HG03457 (cell line): ENCODE results near the gene ANKDD1A.

Experiments
- ATAC-seq: cut with Tn5 transposase; IDR thresholded peaks from one replicate; pipeline ENCODE4 v1.9.1; 2021; ENCODE audit warnings: moderate number of reproducible peaks; ENCODE audit not compliant: unreplicated experiment

ANKDD1A gene

DNA sequence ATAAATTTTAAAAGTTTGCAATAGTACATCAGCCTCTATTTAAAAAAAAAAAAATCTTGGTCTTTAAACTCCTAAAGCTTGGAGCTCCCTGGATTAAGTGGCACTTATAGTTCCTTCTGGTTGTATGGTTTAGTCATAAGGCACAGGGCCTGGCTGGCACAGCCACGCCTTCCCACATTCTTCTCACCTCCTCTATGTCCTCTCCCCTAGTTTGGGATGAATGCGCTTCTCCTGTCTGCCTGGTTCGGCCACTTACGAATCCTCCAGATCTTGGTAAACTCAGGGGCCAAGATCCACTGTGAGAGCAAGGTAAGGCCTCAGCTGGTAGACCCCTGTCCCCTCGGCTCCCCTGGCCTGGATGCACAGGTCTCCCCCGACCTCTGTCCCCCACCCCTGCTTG lies 10.0 kb downstream of the ANKDD1A start:
- no peak for ATAC-seq

DNA sequence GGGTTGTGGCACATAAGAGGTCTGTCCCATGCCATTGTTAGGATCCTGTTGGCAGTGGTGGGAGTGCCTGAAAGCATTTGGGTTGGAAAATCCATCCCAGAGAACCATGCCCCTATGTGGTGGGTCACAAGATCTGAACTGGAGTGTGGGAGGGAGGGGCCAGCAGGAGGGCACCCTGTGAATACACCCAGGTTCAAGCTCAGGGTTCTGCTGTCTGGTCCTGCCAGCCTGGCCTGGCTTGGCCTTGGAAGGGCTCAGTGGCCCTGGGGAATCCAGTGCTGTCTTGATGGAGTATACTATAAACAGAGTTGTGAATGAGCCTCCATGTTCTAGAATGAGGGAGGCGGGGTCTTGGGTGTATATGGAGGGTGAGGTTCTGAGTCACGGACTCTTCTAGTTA lies 11.8 kb downstream of the ANKDD1A start:
- ATAC-seq: no peak

DNA sequence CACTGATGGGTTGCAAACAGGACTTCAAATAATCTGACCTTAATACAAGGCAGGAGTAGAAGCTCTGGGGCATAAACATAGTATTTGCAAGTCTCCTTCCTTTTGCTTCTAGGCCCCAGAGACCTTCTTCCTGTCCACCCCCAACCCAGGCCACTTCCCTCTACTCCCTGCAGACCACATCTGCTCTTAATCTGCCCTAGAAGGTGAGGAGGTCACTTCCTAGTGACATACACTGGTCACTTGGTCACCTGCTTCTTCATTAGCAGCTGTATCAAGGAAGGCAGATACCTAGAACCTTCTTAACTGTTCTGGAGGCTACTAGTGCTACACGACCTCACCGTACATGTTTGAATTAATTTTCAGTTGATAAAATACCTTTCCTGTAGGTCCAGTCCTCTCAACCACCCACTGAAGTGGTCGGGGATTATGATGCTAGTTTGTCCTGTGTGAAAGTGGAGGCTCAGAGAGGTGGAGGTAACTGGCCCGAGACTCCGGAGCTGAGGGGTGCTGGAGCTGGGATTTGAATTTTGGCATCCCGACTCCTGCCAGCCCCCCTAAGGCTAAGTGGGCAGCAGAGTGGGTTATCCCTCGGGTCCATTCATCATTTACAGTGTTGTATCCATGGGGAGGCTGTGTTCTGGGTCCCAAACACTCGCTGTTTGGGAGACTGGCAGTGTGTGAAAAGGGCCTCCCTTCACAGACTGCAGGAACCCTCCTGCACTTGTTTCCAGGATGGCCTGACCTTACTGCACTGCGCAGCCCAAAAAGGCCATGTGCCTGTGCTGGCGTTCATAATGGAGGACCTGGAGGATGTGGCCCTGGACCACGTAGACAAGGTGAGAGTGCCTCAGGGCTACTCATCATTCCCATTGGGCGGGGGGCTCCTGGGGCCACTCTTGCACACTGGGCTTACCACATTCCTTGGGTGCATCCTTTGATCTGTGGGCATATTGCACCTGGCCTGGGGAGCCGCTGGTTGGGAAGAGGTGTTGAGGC lies 13.9 kb downstream of the ANKDD1A start:
- ATAC-seq: no peak

DNA sequence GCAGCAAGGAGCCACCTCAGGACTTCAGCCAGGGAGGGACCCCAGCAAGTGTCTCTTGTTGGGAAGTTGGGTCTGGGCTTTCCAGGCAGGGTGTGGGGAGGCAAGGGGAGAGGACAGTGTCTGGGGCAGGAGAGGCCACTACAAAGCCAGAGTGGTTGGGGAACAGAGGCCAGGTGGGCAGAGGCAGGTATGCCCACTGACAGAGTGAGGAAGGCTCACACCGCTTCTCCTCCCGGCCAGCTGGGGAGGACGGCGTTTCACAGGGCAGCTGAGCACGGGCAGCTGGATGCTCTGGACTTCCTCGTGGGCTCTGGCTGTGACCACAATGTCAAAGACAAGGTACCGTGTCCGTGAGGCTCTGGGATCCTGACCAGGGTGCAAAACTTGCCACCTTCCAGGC lies 15.0 kb downstream of the ANKDD1A start:
- ATAC-seq: no peak

DNA sequence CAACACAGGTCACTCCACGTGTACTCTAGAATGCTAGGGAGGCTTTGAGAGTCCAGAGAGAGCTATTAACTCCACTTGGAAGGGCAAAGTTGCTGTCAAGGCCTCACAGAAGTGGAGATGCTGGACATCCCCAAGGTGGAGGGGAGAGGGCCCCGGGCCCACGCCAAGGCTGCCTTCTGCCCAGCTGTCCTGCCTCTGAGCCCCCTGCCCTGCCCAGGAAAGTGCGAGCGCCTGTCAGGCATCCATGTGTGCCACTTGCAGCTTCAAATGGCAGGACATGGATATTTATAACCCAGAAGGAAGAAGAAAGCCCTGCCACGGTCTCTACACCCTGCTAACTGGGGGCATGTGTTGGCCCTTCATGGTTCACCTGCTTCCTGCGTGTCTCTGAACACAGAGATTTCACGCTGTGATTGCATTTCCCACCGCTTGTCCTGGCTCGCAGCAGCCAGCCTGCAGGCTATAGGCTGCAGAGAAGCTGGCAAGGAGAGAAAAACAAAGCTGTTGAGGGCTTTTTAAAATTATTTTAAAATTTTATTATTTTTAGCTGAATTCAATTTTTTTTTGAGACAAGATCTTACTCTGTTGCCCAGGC lies 17.0 kb downstream of the ANKDD1A start:
- ATAC-seq: no peak

DNA sequence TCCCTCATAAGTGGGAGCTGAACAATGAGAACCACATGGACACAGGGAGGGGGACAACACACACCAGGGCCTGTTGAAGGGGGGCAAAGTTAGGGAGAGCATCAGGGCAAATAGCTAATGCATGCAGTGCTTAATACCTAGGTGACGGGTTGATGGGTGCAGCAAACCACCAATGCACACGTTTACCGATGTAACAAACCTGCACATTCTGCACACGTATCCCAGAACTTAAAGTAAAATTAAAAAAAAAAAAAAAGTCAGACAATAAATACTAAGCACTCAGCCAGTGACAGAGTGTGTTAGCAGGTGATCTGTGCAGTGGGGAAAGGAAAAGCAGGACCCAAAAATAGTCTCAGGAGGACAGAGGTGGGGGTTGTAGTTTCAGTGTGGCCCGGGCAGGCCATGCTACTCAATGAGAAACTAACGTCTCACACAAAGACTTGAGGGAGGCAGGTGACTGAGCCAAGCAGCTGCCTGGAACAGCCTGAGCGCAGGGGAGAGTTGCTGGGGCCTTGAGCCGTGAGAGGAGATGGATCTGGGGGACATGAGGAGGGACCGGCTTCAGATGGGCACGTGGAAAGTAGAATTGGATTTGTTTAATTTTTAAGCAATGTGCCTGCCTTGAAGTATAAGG lies 18.4 kb downstream of the ANKDD1A start:
- ATAC-seq: no peak

DNA sequence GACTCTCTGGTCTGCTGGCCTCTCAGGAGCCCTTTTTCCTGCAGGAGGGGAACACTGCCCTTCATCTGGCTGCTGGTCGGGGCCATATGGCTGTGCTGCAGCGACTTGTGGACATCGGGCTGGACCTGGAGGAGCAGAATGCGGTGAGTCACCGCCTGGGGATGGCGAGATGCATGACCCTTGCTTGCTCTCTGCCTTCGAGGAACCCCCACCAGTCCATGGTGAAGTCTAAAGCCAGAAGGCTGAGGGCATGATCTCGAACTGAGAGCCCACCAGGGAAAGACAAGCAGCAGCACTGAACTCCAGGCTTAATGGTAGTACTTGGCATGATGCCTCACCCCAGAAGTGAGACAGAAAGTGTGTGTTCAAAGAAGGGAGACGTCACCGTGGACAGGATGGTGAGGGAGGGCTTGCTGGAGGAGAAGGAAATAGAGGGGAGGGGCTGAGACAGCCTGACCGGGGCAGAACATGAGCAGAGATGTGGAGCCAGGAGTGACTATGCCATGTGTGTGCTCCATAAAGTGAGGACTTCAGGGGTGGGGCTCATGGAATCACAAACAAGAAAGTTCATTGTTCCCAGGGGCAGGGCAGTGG lies 19.2 kb downstream of the ANKDD1A start:
- ATAC-seq: no peak

DNA sequence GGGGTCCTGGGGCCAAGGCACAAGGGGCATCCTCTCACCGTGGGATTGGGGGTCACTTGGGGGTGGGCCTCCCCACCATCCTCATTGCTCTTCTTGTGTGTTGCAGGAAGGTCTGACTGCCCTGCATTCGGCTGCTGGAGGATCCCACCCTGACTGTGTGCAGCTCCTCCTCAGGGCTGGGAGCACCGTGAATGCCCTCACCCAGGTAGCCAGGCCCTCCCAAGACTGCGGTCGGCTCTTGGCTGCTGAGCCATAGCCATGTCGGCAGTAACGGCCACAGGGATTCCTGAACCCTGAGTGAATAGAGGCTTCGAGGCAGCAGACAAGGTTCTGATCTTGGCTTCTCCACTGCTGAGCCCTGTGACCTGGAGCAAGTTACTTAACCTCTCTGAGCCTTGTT lies 19.7 kb downstream of the ANKDD1A start:
- no peak for ATAC-seq

DNA sequence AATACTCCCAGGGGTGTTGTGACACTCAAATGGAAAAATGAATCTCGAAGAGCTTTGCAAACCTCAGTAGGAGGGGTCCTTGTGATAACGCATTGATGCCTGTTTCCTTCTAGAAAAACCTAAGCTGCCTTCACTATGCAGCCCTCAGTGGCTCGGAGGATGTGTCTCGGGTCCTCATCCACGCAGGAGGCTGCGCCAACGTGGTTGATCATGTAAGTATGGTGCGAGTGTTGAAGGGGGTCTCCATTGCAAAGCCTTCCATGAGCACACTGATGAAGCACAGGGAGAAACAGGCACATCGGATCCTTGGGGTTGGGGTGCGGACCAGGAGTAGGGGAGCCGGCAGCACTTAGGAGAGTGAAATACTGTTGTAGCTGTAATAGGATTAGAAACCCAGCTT lies 22.3 kb downstream of the ANKDD1A start:
- ATAC-seq: no peak

DNA sequence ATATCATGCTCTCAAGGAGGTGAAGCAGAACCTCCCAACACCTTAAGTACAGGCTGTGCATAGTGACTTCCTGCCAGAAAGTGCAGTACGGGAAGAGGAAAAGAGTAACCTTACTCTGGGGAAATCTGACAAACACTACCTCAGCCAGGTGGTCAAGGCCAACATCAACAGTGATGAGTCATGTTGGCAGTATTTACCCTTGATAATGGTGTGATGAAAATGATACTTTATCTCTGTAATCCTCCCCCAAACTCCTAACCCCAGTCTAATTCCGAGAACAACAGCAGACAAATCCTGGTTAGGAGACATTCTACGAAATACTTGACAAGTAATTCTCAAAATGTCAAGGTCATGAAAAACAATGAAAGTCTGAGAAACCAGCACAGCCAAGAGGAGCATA lies 26.5 kb downstream of the ANKDD1A start:
- ATAC-seq: no peak

DNA sequence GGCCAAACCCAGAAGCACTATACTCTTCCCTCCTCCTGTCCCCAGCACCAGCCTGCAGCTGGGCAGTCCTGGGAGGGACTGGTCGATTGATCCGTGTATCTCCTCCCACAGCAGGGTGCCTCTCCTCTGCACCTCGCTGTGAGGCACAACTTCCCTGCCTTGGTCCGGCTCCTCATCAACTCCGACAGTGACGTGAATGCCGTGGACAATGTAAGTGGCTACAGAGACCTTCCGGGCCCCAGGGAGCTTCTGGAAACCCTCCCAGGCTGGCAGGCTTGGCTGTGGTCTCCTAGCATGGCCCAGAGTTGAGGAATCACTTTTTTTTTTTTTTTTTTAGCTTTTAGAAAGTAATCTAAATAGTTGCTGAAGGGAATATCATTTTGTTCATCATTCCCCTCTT lies 30.7 kb downstream of the ANKDD1A start:
- no peak for ATAC-seq

DNA sequence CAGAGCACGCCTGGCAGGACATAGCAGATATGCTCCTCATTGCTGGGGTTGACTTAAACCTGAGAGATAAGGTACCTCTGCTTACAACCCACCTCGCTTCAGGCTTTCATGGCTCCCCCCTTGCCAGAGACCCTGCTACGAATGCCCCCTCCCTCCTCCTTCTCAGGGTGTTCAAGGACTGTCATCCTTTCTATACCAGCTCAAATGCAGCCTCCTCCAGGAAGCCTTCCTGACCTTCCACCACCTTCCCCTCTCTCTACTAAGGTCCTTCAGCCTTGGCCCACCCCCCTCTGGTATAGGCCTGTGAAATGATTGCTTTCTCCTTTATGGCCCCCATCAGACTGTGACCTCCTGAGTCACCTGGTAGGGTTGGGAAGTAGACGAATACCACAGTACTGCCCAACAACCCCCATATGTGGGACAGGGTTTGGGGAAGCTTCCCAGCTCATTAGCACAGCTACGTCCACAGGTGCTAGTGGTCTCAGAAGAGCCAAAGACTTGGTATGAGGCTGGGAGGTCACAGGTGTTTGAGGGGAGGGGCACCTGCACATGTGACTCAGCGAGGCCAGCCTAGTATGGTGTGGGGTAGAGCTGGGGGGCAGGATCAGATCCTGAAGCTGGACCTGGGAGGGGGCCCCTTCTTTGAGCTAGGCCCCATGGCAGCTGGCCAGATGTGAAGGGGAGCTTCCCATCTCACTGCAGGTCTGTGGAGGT lies 32.0 kb downstream of the ANKDD1A start:
- ATAC-seq: no peak

DNA sequence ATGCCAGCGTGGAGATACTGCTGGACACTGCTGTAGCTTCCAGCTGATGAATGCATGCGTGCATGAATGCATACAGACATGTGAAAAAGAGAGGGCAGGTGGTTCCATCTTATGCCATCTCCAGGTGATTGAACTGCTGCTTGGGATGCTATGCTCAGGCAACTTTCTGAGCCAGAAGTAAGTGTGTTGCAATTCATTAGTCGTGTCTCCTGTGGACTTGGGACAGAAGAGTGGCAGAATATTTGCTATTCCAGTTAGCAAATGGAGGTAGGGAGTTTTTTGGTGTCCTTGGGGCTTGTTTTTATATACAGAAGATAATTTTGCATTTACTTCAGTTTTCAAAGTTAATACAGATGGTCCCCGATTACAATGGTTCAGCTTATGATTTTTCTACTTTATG lies 33.3 kb downstream of the ANKDD1A start:
- no peak for ATAC-seq

DNA sequence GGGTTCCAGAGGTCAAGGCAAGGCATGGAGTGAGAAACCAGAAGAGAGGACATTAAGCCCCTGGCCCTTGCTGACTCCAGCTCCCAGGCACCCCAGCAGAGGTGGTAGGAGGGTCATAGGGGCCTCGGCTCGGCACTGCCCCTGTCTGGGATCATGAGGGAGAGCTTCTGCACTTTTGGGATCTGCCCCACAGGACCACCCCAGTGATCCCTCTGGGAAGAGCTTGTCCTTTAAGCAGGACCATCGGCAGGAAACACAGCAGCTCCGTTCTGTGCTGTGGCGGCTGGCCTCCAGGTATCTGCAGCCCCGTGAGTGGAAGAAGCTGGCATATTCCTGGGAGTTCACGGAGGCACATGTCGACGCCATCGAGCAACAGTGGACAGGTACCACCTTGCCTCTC lies 35.5 kb downstream of the ANKDD1A start:
- ATAC-seq: no peak

DNA sequence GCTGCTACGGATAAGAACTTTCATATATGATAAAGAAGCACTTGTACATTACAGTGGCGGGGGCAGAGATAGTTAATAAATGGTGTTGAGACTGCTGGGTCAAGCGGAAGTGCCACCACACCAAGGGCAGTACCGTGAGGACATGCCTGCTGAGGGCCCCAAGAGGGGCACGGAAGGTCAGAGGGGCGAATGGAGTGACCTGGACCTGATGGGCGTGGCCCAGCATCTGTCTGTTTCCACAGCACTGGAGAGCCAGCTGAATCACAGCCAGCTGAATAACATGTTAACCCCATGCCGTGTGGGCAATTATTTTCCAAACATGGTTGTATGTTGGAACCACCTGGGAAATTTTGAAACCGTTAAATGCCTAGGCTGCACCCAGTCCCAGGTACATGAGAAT lies 37.2 kb downstream of the ANKDD1A start:
- no peak for ATAC-seq

DNA sequence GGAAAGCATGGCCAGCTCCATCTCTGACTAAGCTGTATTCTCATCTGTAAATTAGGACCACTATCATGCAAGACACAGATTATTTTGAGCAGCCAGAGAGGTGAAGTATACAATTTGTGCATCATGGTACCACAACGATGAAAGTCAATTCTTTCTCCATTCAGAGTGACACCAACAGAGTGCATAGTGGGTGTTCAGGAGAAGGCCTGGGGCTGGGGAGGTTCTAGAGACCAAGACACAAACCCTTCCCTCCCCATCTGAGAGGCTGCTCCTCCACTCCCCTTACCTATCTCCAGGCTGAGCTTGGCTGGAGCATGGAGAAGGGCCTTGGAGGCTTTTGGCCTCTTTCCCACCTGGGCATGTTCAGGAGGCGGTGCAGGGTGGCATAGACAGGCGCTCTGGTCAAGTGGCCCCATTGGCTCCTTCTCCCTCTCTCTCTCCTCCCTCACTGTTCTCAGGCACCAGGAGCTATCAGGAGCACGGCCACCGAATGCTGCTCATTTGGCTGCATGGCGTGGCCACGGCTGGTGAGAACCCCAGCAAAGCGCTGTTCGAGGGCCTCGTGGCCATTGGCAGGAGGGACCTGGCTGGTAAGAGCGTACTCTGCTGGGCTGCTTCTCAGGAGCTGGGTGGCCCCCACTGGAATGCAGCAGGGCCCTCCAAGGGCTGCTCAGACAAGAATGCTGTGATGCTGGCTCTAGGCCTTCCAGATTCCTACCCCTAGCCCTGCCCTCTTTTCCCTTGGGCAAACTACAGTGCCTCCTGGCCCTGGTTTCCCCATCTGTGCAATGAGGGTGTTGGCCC lies 37.9 kb downstream of the ANKDD1A start:
- ATAC-seq: no peak

DNA sequence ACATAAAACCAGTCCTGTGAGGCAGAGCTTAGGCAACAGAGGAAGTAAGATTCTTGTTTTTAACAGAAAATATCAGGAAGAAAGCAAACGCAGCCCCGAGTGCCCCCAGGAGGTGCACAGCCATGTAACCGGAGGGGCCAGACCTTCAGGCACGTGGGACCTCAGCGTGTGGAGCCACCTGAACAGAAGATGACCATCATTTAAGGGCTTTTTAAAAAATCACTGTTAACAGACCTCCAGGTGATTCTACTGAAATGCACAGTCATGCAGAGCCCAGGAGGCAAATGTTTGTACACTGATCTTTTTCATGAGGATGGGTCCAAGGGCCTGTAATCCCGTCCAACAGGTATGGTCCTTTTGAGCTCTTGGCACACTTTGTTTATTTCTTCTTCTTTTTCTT lies 39.2 kb downstream of the ANKDD1A start:
- no peak for ATAC-seq

DNA sequence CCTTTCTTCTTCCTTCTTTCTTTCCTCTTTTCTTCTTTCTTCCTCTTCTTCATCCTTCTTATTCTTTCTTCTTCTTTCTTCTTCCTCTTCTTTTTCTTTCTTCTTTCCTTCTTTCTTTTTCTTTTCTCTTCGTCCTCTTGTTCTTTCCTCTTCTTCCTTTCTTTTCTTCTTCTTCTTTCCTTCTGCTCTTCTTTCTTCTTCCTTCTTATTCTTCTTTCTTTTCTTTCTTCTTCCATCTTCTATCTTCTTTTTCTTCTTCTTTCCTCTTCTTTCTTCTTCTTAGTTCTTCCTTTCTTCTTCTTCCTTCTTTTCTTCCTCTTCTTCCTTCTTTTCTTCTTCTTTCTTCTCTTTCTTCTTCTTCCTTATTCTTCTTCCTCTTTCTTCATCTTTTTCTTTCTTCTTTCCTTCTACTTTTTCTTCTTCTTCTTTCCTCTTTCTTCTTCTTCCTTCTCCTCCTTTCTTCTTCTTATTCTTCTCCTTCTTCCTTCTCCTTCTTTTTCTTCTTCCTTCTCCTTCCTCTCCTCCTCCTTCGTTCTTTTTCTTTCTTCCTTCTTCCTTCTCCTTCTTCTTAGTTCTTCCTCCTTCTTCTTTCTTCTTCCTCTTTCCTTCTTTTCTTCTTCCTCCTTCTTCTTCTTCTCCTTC lies 40.2 kb downstream of the ANKDD1A start:
- ATAC-seq: no peak

DNA sequence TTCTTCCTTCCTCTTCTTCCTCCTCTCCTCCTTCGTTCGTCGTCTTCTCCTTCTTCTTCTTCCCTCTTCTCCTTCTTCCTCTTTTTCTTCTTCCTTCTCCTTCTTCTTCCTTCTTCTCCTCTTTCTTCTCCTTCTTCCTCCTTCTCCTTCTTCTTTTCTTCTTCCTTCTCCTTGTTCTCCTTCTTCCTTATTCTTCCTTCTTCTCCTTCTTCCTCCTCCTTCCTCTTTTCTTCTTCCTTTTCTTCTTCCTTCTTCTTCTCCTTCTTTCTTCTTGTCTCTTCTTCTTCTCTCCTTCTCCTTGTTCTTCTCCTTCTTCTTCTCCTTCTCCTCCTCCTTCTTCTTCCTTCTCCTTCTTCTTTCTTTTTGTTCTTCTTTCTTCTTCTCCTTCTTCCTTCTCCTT lies 42.7 kb downstream of the ANKDD1A start:
- no peak for ATAC-seq

DNA sequence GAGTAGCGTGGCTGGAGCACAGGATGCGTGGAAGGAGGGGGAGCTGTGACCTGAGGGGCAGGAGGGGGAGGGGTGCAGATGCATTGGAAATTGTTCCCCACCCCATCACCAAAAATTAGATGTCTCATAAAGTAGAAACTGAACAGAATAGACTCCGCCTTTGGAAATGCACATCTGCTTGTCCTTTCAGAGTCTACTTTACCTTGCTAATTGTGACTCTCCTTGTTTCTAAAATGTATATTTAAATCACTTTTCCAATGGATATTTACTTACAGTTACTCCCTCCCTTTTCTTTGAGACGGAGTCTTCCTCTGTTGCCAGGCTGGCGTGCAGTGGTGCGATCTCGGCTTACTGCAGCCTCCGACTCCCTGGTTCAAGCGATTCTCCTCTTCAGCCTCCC lies 47.4 kb downstream of the ANKDD1A start:
- no peak for ATAC-seq
